LNCaP clone FGC (cell line): ENCODE measurements around the gene ABCG8.
A peak's percentile ranks its signal among the peaks of the same experiment; 100 is the strongest.

Experiments
- DNase-seq: peaks from one replicate; pipeline ENCODE4 v3.0.0-alpha.2; 2011; ENCODE audit warnings: low read depth
- H3K4me3 ChIP-seq: 2 replicates; pipeline ENCODE4 v1.5.1; 2011; ENCODE audit warnings: mild to moderate bottlenecking, low read depth, low read length, control low read depth
- TF ChIP-seq, protein P1 (sequence below): IDR thresholded peaks from 2 replicates; pipeline ENCODE4 v1.5.1; 2012; ENCODE audit warnings: mild to moderate bottlenecking; ENCODE audit not compliant: control insufficient read depth, insufficient read depth; ENCODE audit errors: extremely low read depth

ABCG8 gene

DNA sequence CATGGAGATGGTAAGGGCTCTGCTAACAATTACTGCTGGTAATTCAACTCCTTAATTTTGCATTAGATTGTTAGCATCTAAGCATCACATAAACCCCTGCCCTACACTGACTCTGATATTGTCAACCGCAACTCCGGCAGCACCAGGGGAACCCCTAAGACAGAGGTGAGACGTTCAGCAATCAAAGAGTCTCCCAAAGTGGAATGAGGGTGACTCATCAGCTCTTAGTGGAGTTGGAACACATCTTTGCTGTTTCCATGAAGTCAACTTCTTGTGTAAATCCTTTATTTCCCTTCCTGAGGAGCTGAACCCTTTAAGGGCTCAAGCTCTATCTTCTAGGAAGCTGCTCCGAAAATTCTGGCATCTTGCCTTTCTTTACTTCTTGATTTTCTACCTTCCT is 52.1 kb downstream of the ABCG8 start:
- DNase-seq = no peak
- TF ChIP-seq, protein P1, sequence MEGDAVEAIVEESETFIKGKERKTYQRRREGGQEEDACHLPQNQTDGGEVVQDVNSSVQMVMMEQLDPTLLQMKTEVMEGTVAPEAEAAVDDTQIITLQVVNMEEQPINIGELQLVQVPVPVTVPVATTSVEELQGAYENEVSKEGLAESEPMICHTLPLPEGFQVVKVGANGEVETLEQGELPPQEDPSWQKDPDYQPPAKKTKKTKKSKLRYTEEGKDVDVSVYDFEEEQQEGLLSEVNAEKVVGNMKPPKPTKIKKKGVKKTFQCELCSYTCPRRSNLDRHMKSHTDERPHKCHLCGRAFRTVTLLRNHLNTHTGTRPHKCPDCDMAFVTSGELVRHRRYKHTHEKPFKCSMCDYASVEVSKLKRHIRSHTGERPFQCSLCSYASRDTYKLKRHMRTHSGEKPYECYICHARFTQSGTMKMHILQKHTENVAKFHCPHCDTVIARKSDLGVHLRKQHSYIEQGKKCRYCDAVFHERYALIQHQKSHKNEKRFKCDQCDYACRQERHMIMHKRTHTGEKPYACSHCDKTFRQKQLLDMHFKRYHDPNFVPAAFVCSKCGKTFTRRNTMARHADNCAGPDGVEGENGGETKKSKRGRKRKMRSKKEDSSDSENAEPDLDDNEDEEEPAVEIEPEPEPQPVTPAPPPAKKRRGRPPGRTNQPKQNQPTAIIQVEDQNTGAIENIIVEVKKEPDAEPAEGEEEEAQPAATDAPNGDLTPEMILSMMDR = no peak
- H3K4me3 ChIP-seq = no peak overlapping the region

DNA sequence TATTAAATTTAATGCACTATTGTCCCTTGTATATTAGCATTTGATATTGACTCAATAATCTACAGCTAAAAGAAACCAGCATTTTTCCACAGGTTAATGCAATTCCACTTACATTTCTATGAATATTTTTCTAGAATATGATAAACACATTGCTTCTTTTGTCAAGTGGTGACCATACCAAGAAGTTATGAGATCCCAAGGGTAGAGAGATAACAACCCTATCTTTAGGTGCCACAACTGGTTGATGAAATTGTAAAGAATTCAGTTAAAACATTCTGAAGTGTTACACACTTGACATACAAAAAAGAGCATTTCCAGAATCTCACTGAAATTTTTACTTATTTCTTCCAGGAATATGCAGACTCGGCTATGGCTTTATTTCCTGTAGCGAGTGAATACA is 56.0 kb downstream of the ABCG8 start:
- H3K4me3 ChIP-seq = no peak overlapping the region
- no peak for DNase-seq
- TF ChIP-seq, protein P1 = no peak

DNA sequence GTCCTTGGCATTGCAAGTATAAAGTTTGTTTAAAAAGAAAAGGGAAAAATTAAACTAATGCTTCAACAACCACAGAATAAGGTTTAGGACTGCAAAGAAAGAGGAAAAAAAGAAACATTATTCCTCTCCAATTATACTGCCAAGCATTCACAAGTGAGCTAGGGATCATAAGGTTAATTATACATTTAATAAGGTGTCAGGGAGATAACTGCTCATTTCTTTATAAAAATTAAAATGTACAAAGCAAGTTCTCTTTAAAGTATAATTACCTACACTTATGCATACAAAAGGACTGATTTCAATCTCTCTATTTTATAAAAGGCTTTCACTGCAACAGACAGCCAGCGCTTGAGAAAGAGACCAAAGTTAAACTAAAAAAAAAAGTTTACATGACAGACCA is 58.1 kb downstream of the ABCG8 start:
- DNase-seq = no peak
- H3K4me3 ChIP-seq = no peak overlapping the region
- TF ChIP-seq, protein P1 = no peak

DNA sequence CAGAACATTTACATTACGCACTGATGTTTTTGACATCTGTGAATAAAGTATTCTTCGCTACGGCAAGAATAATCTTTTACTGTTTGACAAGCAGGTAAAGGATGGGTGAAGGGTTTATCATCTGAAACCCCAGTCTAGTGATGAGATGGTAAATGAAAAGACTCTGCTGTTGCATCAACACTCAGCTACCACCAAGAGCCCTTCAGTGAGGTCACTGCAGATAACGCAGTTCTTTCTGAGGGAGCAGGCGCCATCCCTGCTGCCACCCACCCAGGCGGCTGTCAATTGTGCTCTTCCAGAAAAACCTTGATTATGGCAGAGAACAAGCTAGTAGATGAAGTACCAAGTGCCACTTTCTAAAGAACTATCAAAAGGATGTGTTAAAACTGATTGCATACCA is 58.7 kb downstream of the ABCG8 start:
- TF ChIP-seq, protein P1 = no peak
- DNase-seq = no peak

DNA sequence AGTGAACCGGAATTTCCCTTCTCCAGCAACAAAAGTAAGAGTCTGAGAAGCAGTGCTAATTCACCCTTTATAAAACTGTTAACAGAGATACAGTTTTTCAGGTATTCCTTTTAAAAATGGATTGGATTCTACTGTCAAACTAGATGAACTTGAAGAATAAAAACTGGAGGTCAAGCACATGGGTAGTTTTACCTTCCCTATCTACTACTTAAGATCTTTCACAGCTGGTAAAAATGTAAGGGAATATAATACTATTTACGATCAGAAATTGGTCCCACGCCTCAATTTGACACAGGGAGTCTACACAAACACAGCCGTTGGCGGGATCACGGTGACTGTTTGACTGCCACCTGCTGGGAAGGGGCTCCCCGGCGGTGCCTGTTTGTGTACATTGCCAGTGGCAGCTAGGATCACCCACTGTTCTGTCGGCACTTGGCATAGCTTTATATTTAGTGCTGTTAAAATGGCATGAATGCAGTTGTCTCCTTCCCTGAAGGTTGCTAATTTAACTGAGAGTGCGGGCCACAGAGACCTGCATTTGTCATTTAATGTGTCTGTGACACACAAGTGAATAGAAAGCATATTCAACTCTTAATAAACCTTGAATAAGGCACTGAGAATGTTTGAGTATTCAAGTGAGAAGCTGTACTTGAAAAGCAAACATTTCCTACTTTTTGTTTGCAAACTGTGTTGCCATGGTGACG is 59.5 kb downstream of the ABCG8 start:
- H3K4me3 ChIP-seq = no peak overlapping the region
- TF ChIP-seq, protein P1 = peak; percentile 39
- peak; percentile 36 for DNase-seq

More for the DNA sequence above, 58.7 kb downstream of the ABCG8 start:
- no peak overlapping the region for H3K4me3 ChIP-seq

DNA sequence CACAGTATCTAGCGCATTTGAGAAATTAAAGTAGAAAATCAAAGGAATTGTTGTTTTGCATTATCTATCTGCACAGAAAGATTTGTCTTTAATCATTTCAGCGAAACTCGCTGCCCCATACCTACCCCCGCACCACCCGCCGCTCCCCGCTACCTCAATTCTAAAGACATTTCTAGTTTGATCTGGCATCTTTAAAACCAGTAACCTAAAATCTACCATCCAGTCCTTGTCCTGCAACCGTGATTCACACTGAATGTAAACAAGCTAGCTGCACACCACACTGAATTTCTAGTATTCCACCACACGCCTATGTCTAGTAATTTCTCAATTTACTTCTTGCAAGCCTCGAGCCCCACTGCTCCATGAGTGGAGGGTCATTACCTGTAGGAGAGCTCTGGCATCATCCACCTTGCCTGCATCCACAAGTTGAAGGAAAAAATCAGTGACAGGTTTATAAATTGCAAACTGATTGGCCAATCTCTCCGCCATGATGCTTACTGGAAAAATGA is 60.1 kb downstream of the ABCG8 start:
- H3K4me3 ChIP-seq = no peak overlapping the region
- DNase-seq = no peak
- TF ChIP-seq, protein P1 = no peak

DNA sequence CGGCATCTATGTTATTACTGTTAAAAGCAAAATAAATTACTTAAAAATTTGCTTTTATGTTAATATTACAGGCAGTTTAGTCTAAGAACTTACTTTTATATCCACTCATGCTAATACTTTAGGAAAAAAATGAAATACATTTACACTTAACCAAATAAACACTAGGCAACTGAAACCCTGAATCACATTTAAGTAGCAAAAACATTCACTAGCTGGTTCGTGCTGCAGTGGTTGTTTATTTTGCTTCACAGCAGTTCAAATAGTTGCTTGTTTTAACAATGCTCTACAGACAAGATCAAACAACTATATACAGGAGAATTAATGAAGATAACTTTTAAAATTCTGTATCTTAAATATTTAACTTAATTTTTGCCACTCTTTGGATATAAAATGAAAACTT is 60.8 kb downstream of the ABCG8 start:
- TF ChIP-seq, protein P1 = no peak
- DNase-seq = no peak
- H3K4me3 ChIP-seq = no peak overlapping the region
